GM12878 (cell line): ENCODE data around the gene ALDOB. TPM values are rescaled to one million over a fixed set of nuclear protein-coding genes. Genes with fewer than 3 reads are reported as not detected.

ENCODE experiments used
- ATAC-seq: fragments of 200-7000 bp; cut with Tn5 transposase; 3 replicates; pipeline ENCODE4 v1.9.1; 2020; ENCODE audit warnings: mild to moderate bottlenecking, moderate library complexity
- BruUV-seq: library from RNA; stranded (reverse); fragments of 400-500 nt; replicated peaks from 2 replicates; lab custom pipeline; 2021; lab: Mats Ljungman, UMichigan
- CTCF ChIA-PET: fragments of 300-600 bp; sonication (Branson Sonifier 250); formaldehyde crosslinking; extraction: SDS; loops from one replicate; lab custom pipeline; 2021; ENCODE audit warnings: inconsistent platforms; lab: Yijun Ruan, JAX
- POLR2A ChIA-PET: fragments of 350-600 bp; formaldehyde crosslinking; extraction: SDS; loops from one replicate; lab custom pipeline; 2021; ENCODE audit warnings: inconsistent platforms; lab: Charles Lee
- RAD21 ChIA-PET: fragments of 300-600 bp; sonication (Branson Sonifier 250); formaldehyde crosslinking; loops from one replicate; lab custom pipeline; 2023; ENCODE audit warnings: antibody characterized with exemption; ENCODE audit not compliant: unreplicated experiment; lab: Charles Lee
- SMC1A ChIA-PET: fragments of 300-600 bp; sonication (Branson Sonifier 250); formaldehyde crosslinking; loops from one replicate; lab custom pipeline; 2023; ENCODE audit not compliant: unreplicated experiment, uncharacterized antibody; lab: Charles Lee
- DNase-seq: peaks from one replicate; pipeline ENCODE4 v3.0.0-alpha.2; 2011; ENCODE audit warnings: low read depth, low spot score
- FAIRE-seq: peaks from 3 replicates; lab custom pipeline; 2011; peaks lifted over from hg19 to GRCh38; lab: Jason Lieb, UNC
- H2AFZ ChIP-seq: 2 replicates; pipeline ENCODE4 v1.6.0; 2011; ENCODE audit warnings: low read depth, low read length, control low read depth; ENCODE audit not compliant: control insufficient read depth
- H3K27ac ChIP-seq: 2 replicates; pipeline ENCODE4 v1.5.1; 2011; ENCODE audit warnings: control low read depth; ENCODE audit not compliant: control insufficient read depth, insufficient read depth
- H3K27me3 ChIP-seq, 2 experiments: replicated peaks in 1 of 2; 2 replicates each; pipeline versions ENCODE4 v1.6.0 to v1.6.1; 2011; ENCODE audit warnings: low read length in 1 of 2; ENCODE audit not compliant: control insufficient read depth in 2 of 2, insufficient read depth in 2 of 2
- H3K36me3 ChIP-seq, 2 experiments: 2 replicates each; pipeline ENCODE4 v1.5.1; 2011; ENCODE audit warnings: low read length in 1 of 2; ENCODE audit not compliant: control insufficient read depth in 2 of 2, insufficient read depth in 2 of 2
- H3K4me1 ChIP-seq: 2 replicates; pipeline ENCODE4 v1.6.1; 2011; ENCODE audit warnings: mild to moderate bottlenecking, low read length, moderate library complexity, mixed read lengths; ENCODE audit not compliant: control insufficient read depth, insufficient read depth
- H3K4me2 ChIP-seq: 2 replicates; pipeline ENCODE4 v1.6.0; 2011; ENCODE audit warnings: control low read depth; ENCODE audit not compliant: control insufficient read depth, insufficient read depth
- H3K4me3 ChIP-seq: fragments of 200-600 bp; sonication (generic); 2 replicates; pipeline ENCODE4 v1.5.1; 2016
- H3K79me2 ChIP-seq: 2 replicates; pipeline ENCODE4 v1.6.0; 2011; ENCODE audit warnings: low read length; ENCODE audit not compliant: control insufficient read depth, insufficient read depth
- H3K9ac ChIP-seq: 2 replicates; pipeline ENCODE4 v1.8.0; 2011; ENCODE audit warnings: low read length, control low read depth, mixed read lengths; ENCODE audit not compliant: control insufficient read depth, insufficient read depth
- H3K9me3 ChIP-seq: replicated peaks from 3 replicates; pipeline ENCODE4 v1.5.1; 2011; ENCODE audit warnings: mild to moderate bottlenecking, low read length; ENCODE audit not compliant: control insufficient read depth, insufficient read depth
- H4K20me1 ChIP-seq: 2 replicates; pipeline ENCODE4 v1.6.0; 2011; ENCODE audit not compliant: control insufficient read depth, insufficient read depth
- ASH2L ChIP-seq: fragments of 300-600, 200-600 bp; sonication (generic); IDR thresholded peaks from 2 replicates; pipeline ENCODE4 v1.6.1; 2017; ENCODE audit warnings: low read depth, mild to moderate bottlenecking, borderline replicate concordance
- BHLHE40 ChIP-seq, 2 experiments: fragments of 450-650 bp in 1 of 2; IDR thresholded peaks; 2 replicates each; pipeline ENCODE4 v1.6.1; 2011 to 2017; ENCODE audit warnings: low read depth in 2 of 2, borderline replicate concordance in 1 of 2, improper control_type of control experiment in 1 of 2, low read length in 1 of 2, mild to moderate bottlenecking in 1 of 2
- E2F4 ChIP-seq: IDR thresholded peaks from 2 replicates; pipeline ENCODE4 v1.6.1; 2012; ENCODE audit warnings: low read depth, low read length, improper control_type of control experiment
- HDAC6 ChIP-seq: fragments of 200-600 bp; sonication (generic); IDR thresholded peaks from one replicate; pipeline ENCODE4 v1.8.0; 2017; ENCODE audit warnings: antibody characterized with exemption; ENCODE audit not compliant: unreplicated experiment
- KDM1A ChIP-seq: fragments of 200-600 bp; sonication (generic); IDR thresholded peaks from 2 replicates; pipeline ENCODE4 v1.6.1; 2016; ENCODE audit warnings: borderline replicate concordance
- MEF2B ChIP-seq: fragments of 450-650 bp; IDR thresholded peaks from 2 replicates; pipeline ENCODE4 v1.6.1; 2018; ENCODE audit warnings: mild to moderate bottlenecking, moderate library complexity; ENCODE audit not compliant: partially characterized antibody, poor library complexity, severe bottlenecking
- NFIC ChIP-seq: IDR thresholded peaks from 2 replicates; pipeline ENCODE4 v1.6.1; 2012; ENCODE audit warnings: low read depth, mild to moderate bottlenecking, inconsistent platforms, low read length, moderate library complexity
- PAX5 ChIP-seq: IDR thresholded peaks from 2 replicates; pipeline ENCODE4 v1.6.1; 2011; ENCODE audit warnings: low read depth, low read length, borderline replicate concordance
- POLR2AphosphoS2 ChIP-seq: IDR thresholded peaks from 2 replicates; pipeline ENCODE4 v1.6.1; 2011; ENCODE audit warnings: low read depth, mild to moderate bottlenecking, low read length, improper control_type of control experiment, moderate library complexity
- POLR2AphosphoS5 ChIP-seq: IDR thresholded peaks from 2 replicates; pipeline ENCODE4 v1.6.1; 2011; ENCODE audit warnings: mild to moderate bottlenecking, low read length, inconsistent platforms
- SMAD1 ChIP-seq: fragments of 450-650 bp; IDR thresholded peaks from 2 replicates; pipeline ENCODE4 v1.6.1; 2018; ENCODE audit warnings: mild to moderate bottlenecking, low read depth; ENCODE audit not compliant: partially characterized antibody
- SPI1 ChIP-seq: IDR thresholded peaks from 2 replicates; pipeline ENCODE4 v1.6.1; 2011; ENCODE audit warnings: low read depth, mild to moderate bottlenecking, low read length, moderate library complexity, borderline replicate concordance; ENCODE audit not compliant: insufficient read depth
- SUPT20H ChIP-seq: IDR thresholded peaks from 2 replicates; pipeline ENCODE4 v1.6.1; 2011; ENCODE audit warnings: low read depth, mild to moderate bottlenecking, low read length, moderate library complexity, borderline replicate concordance; ENCODE audit not compliant: control insufficient read depth
- YBX1 ChIP-seq: fragments of 450-650 bp; IDR thresholded peaks from 2 replicates; pipeline ENCODE4 v1.6.1; 2016; ENCODE audit warnings: antibody characterized with exemption
- ZNF207 ChIP-seq: fragments of 450-650 bp; IDR thresholded peaks from 2 replicates; pipeline ENCODE4 v1.6.1; 2014; ENCODE audit warnings: antibody characterized with exemption, mild to moderate bottlenecking, borderline replicate concordance
- WGBS: methylation state at CpG from one replicate; pipeline ENCODE4 v1.1.6; 2016; ENCODE audit warnings: low lambda C conversion rate; ENCODE audit not compliant: insufficient replicate concordance, insufficient coverage; ENCODE audit errors: missing lambda C conversion rate; 5-methylcytosine and 5-hydroxymethylcytosine counted together
- in situ Hi-C: fragments of 300-500 bp; cut with MboI; formaldehyde crosslinking; loops from 9 replicates; pipeline ENCODE4 v1.14.3; 2018; ENCODE audit warnings: mixed read lengths
- intact Hi-C: fragments of 100-400 bp; cut with micrococcal nuclease; formaldehyde crosslinking; loops from one replicate; pipeline ENCODE4 v1.14.2; 2022; ENCODE audit not compliant: unreplicated experiment
- polyA plus RNA-seq, 11 experiments: library from polyadenylated mRNA; depleted of rRNA in 4 of 11; unstranded in 6 of 11; stranded (reverse) in 5 of 11; fragments of >200 nt; fragmentation: Nextera tagmentation in 4 of 11; fragmentation: Illumina TruSeq in 1 of 11; extraction: Ambion mirVana in 4 of 11; extraction: Trizol in 1 of 11; gene quantifications; 1 replicate in 1 of 11; 2 replicates in 10 of 11; pipeline versions ENCODE4 v1.2.1 to v1.2.3, GENCODE V29; 2011 to 2016; ENCODE audit warnings: inconsistent platforms in 2 of 11, missing spikeins in 2 of 11, low read depth in 1 of 11
- total RNA-seq, 4 experiments: library from RNA; depleted of rRNA in 3 of 4; stranded (reverse); fragments of >200 nt in 3 of 4; fragmentation: Illumina TruSeq in 1 of 4; extraction: Trizol in 1 of 4; gene quantifications; 2 replicates each; pipeline versions ENCODE4 v1.2.1 to v1.2.3, GENCODE V29; 2013 to 2021

ALDOB gene
- total and polyA plus RNA-seq, 10 of the 15 experiments (the other 5 are each of a cell fraction or from before 2014, with no cell fraction given): 0.03 to 0.82 (median 0.04) TPM; not detected in 7

GRCh38 chr9:101403516-101404285 lies 31.9 kb downstream of the ALDOB start (continued):
- TF ChIP-seq E2F4: no peak
- no peak for TF ChIP-seq POLR2AphosphoS2
- no peak for TF ChIP-seq PAX5
- no peak for TF ChIP-seq NFIC
- no peak for TF ChIP-seq ASH2L

- intact Hi-C loops: no loop called here
- ATAC-seq: no peak
- BruUV-seq: TSS peak; percentile 44
- H3K27me3 ChIP-seq: no peaks in the 10 kb centered on the region
- FAIRE-seq: no peak
- TF ChIP-seq SPI1: no peak
- TF ChIP-seq SMAD1: no peak
- TF ChIP-seq BHLHE40 (IDR thresholded peaks at IDR 0.05; ENCODE audit: borderline replicate concordance in 1 of 2, low read depth in 2 of 2, low read length in 1 of 2): no peak
- no peak for TF ChIP-seq YBX1
- TF ChIP-seq POLR2AphosphoS5: no peak
- TF ChIP-seq ZNF207: no peak
- TF ChIP-seq HDAC6: no peak
- no peak for TF ChIP-seq SUPT20H
- TF ChIP-seq MEF2B: no peak
- TF ChIP-seq KDM1A: no peak
- TF ChIP-seq, all 136 proteins: peak for 0
- 69% methylated on average over 5 of the region's 5 CpGs for WGBS
- in situ Hi-C loops: no loop called here
- Histone ChIP-seq H3K4me1 (0 out of 2 replicates have a peak, but pooled peaks cover 3% of the 10 kb centered on the region), H3K4me2 (peak overlapping the region; percentile 94), H3K9me3 (peaks cover 11% of the 10 kb centered on the region), H3K36me3 (peaks cover 0 to 28% of the 10 kb centered on the region in 2 experiments; a peak in 2 of 4 replicates), H2AFZ (no peak overlapping the region), H3K9ac (peak overlapping the region; percentile 76; the same call in 1 of the 2 replicates), H3K79me2 (peaks cover 53% of the 10 kb centered on the region), H4K20me1 (no peaks in the 10 kb centered on the region), H3K27ac (no peak overlapping the region), H3K4me3 (peak overlapping the region; percentile 80)
- ChIA-PET POLR2A (interaction anchor here (0.6 to 2.4 kb wide), 5 partner anchors 21 to 134 kb away, joined by 3 to 16 read pairs (median 3); partner anchors contain the start of gene RNF20), CTCF (interaction anchor here (0.8 to 1.7 kb wide), 3 partner anchors 19 to 281 kb away, joined by 3 to 6 read pairs (median 4); no protein-coding TSS in a partner anchor), RAD21 (interaction anchor here (2.1 to 3.0 kb wide), 2 partner anchors 27 to 49 kb away, joined by 8 to 14 read pairs; no protein-coding TSS in a partner anchor), SMC1A (interaction anchor here (0.7 to 2.7 kb wide), 7 partner anchors 28 to 281 kb away, joined by 3 to 12 read pairs (median 4); no protein-coding TSS in a partner anchor)
- DNase-seq: no peak
These were observed 35.5 kb downstream of the ALDOB start for GRCh38 chr9:101400120-101400519.
